Upper lobe of left lung (tissue), 6 donors: Measurements from ENCODE around the gene MRPL51. TPM values are rescaled to one million over a fixed set of nuclear protein-coding genes. Genes with fewer than 3 reads are reported as not detected.
A peak's percentile ranks its signal among the peaks of the same experiment; 100 is the strongest.
"Not testable (repeated sequence)": the region's sequence is repeated elsewhere in the genome, so short reads cannot be mapped to it uniquely, and the experiment has no call there.

Experiments used
- ATAC-seq, 2 donors: fragments of 200-7000 bp; cut with Tn5 transposase; one replicate each; pipeline ENCODE4 v1.9.1; 2022; ENCODE audit warnings: mild to moderate bottlenecking in 2 of 2, moderate library complexity in 2 of 2; ENCODE audit not compliant: low FRiP score in 2 of 2
- DNase-seq, 2 donors: peaks; one replicate each; pipeline ENCODE4 v3.0.0-alpha.2; 2019 to 2020
- H3K27ac ChIP-seq, 4 donors: fragments of 200-600 bp; sonication (generic); one replicate each; pipeline ENCODE4 v1.5.1; 2016 to 2019
- H3K27me3 ChIP-seq, 4 donors: fragments of 200-600 bp; sonication (generic); one replicate each; pipeline ENCODE4 v1.5.1; 2017 to 2019
- H3K36me3 ChIP-seq, 4 donors: fragments of 200-600 bp; sonication (generic); one replicate each; pipeline ENCODE4 v1.5.1; 2016 to 2019
- H3K4me1 ChIP-seq, 4 donors: fragments of 200-600 bp; sonication (generic); one replicate each; pipeline ENCODE4 v1.5.1; 2018 to 2019
- H3K4me3 ChIP-seq, 4 donors: fragments of 200-600 bp; sonication (generic); one replicate each; pipeline ENCODE4 v1.5.1; 2017 to 2019; ENCODE audit warnings: mild to moderate bottlenecking in 2 of 4, moderate library complexity in 1 of 4
- H3K9me3 ChIP-seq, 4 donors: fragments of 200-600 bp; sonication (generic); one replicate each; pipeline ENCODE4 v1.5.1; 2018 to 2019
- CTCF ChIP-seq, 6 experiments: fragments of 450-650 bp in 4 of 6; fragments of 200-600 bp in 2 of 6; sonication (generic) in 2 of 6; IDR thresholded peaks; one replicate each; pipeline ENCODE4 v1.5.1; 2016 to 2019; ENCODE audit warnings: antibody characterized with exemption in 6 of 6
- EP300 ChIP-seq, 4 donors: sonication (generic); formaldehyde crosslinking; IDR thresholded peaks; one replicate each; pipeline ENCODE4 v1.5.1; 2017; ENCODE audit warnings: antibody characterized with exemption in 4 of 4, control low read depth in 2 of 4
- POLR2A ChIP-seq, 4 donors: fragments of 450-650 bp; IDR thresholded peaks; one replicate each; pipeline ENCODE4 v1.5.1; 2016 to 2017; ENCODE audit warnings: antibody characterized with exemption in 4 of 4, mild to moderate bottlenecking in 2 of 4
- POLR2AphosphoS5 ChIP-seq, 2 donors: sonication (generic); formaldehyde crosslinking; IDR thresholded peaks; one replicate each; pipeline ENCODE4 v1.5.1; 2017; ENCODE audit warnings: antibody characterized with exemption in 2 of 2
- WGBS, 2 donors: methylation state at CpG; one replicate each; pipeline ENCODE4 v1.1.5; 2017 to 2018; 5-methylcytosine and 5-hydroxymethylcytosine counted together
- total RNA-seq, 6 donors: library from RNA; depleted of rRNA in 4 of 6; stranded (reverse); fragments of >200 nt in 4 of 6; gene quantifications; one replicate each; pipeline versions ENCODE4 v1.1.0 to v1.2.1, GENCODE V29; 2016 to 2021
- donor health status: DM: no; HTN: no; CAD: no; lungs with moderate emphysema.
- donor health status: DM: no; HTN: yes; CAD: no; lungs with severe emphysema.

MRPL51 gene
- total RNA-seq, 6 donors from 2014 or later, result 40.1 to 125 (median 67.2) TPM

- Histone ChIP-seq H3K4me1 (no peaks in the 10 kb centered on the region), H3K27ac (no peak overlapping the region), H3K36me3 (peaks cover 14 to 48% (median 36%) of the 10 kb centered on the region in 4 donors), H3K4me3 (no peak overlapping the region), H3K9me3 (no peaks in the 10 kb centered on the region), H3K27me3 (no peaks in the 10 kb centered on the region)
- no peak for DNase-seq
- WGBS, 2 donors, result 79 to 82% methylated on average over 7 of the region's 7 CpGs
- no peak for TF ChIP-seq POLR2AphosphoS5 (IDR thresholded peaks at IDR 0.05)
- TF ChIP-seq EP300 (IDR thresholded peaks at IDR 0.05), result no peak
- TF ChIP-seq POLR2A (IDR thresholded peaks at IDR 0.05), result no peak
- no peak for TF ChIP-seq CTCF (IDR thresholded peaks at IDR 0.05)
- no peak for ATAC-seq
These were observed 15.0 kb upstream of the MRPL51 start for GRCh38 chr12:6508087-6508486.

- Histone ChIP-seq H3K27me3 (no peaks in the 10 kb centered on the region), H3K4me3 (no peak overlapping the region), H3K4me1 (no peaks in the 10 kb centered on the region), H3K36me3 (peaks cover 8 to 41% (median 30%) of the 10 kb centered on the region in 4 donors), H3K9me3 (no peaks in the 10 kb centered on the region), H3K27ac (no peak overlapping the region)
- DNase-seq, result no peak
- WGBS, 2 donors, result 82 to 83% methylated on average over 12 of the region's 12 CpGs
- no peak for ATAC-seq
- no peak for TF ChIP-seq EP300 (IDR thresholded peaks at IDR 0.05)
- no peak for TF ChIP-seq POLR2A (IDR thresholded peaks at IDR 0.05)
- TF ChIP-seq POLR2AphosphoS5 (IDR thresholded peaks at IDR 0.05), result no peak
- no peak for TF ChIP-seq CTCF (IDR thresholded peaks at IDR 0.05)
These were observed 14.3 kb upstream of the MRPL51 start for GRCh38 chr12:6507102-6507998.

- TF ChIP-seq POLR2A (IDR thresholded peaks at IDR 0.05) (no peak), POLR2AphosphoS5 (IDR thresholded peaks at IDR 0.05) (no peak), CTCF (IDR thresholded peaks at IDR 0.05) (no peak), EP300 (IDR thresholded peaks at IDR 0.05) (no peak)
- Histone ChIP-seq H3K27me3 (no peaks in the 10 kb centered on the region), H3K9me3 (no peaks in the 10 kb centered on the region), H3K4me1 (peaks cover 0 to 3% (median 1%) of the 10 kb centered on the region in 4 donors), H3K36me3 (peaks cover 0 to 47% (median 23%) of the 10 kb centered on the region in 4 donors), H3K27ac (no peak overlapping the region), H3K4me3 (no peak overlapping the region)
- no peak for ATAC-seq
- no peak for DNase-seq
- WGBS, 2 donors, result 96 to 97% methylated on average over 2 of the region's 2 CpGs
These were observed 7.4 kb upstream of the MRPL51 start for GRCh38 chr12:6500466-6500865.

- not testable (repeated sequence) for ATAC-seq, H3K27me3 ChIP-seq, H3K9me3 ChIP-seq, DNase-seq, H3K27ac ChIP-seq, H3K4me3 ChIP-seq
- H3K4me1 ChIP-seq, result peaks cover 15 to 22% (median 18%) of the 10 kb centered on the region in 4 donors
- WGBS, 2 donors, result 74 to 86% methylated on average over 3 of the region's 3 CpGs
- H3K36me3 ChIP-seq, result peaks cover 0 to 35% (median 17%) of the 10 kb centered on the region in 4 donors
These were observed 4.2 kb upstream of the MRPL51 start for GRCh38 chr12:6497291-6497690.

GRCh38 chr12:6494968-6495367, 1.9 kb upstream of the MRPL51 start:
- no peak for DNase-seq
- H3K27ac ChIP-seq, result no peak overlapping the region
- TF ChIP-seq POLR2A (IDR thresholded peaks at IDR 0.05) (no peak), EP300 (IDR thresholded peaks at IDR 0.05) (no peak), POLR2AphosphoS5 (IDR thresholded peaks at IDR 0.05) (no peak), CTCF (IDR thresholded peaks at IDR 0.05) (no peak)
- no peaks in the 10 kb centered on the region for H3K9me3 ChIP-seq
- ATAC-seq, result no peak
- peak overlapping the region in 2 of 4 donors; percentile 83 to 85 for H3K4me3 ChIP-seq
- H3K27me3 ChIP-seq, result no peaks in the 10 kb centered on the region
- peaks cover 18 to 26% (median 21%) of the 10 kb centered on the region in 4 donors for H3K4me1 ChIP-seq
- WGBS, 2 donors, result 77 to 95% methylated on average over 1 of the region's 1 CpG
- peaks cover 0 to 46% (median 18%) of the 10 kb centered on the region in 4 donors for H3K36me3 ChIP-seq
